Measurements from ENCODE around the gene PAPSS1.

DNA sequence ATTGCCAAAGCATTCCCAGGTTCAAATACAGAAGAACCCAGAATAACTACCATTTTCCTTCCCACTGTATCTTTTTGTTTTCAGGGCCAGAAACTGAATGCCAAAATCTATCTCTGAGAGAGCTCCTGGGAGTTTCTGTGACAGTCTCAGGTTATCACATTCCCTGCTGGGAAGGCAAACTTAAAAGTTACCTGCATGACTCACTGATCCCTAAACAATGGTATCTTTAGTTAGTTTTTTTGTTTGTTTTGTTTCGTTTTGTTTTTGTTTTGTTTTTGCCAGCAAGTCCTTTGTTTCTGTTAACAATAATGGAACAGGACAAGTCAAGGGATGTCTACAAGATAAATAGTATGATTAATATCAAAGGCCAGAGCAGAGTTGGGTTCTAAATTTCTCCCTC, 34.3 kb downstream of the PAPSS1 start:
- TF ChIP-seq, protein P1, sequence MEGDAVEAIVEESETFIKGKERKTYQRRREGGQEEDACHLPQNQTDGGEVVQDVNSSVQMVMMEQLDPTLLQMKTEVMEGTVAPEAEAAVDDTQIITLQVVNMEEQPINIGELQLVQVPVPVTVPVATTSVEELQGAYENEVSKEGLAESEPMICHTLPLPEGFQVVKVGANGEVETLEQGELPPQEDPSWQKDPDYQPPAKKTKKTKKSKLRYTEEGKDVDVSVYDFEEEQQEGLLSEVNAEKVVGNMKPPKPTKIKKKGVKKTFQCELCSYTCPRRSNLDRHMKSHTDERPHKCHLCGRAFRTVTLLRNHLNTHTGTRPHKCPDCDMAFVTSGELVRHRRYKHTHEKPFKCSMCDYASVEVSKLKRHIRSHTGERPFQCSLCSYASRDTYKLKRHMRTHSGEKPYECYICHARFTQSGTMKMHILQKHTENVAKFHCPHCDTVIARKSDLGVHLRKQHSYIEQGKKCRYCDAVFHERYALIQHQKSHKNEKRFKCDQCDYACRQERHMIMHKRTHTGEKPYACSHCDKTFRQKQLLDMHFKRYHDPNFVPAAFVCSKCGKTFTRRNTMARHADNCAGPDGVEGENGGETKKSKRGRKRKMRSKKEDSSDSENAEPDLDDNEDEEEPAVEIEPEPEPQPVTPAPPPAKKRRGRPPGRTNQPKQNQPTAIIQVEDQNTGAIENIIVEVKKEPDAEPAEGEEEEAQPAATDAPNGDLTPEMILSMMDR (IDR thresholded peaks at IDR 0.05; ENCODE audit: control extremely low read depth in 1 of 3, insufficient read depth in 1 of 3, low read depth in 1 of 3, low read length in 3 of 3): no peak
- TF ChIP-seq RNF2 (IDR thresholded peaks at IDR 0.05; ENCODE audit: borderline replicate concordance, low read depth, low read length, missing control alignments, poor library complexity, severe bottlenecking) (no peak), BRCA1 (IDR thresholded peaks at IDR 0.05; ENCODE audit: low read depth, low read length) (no peak), EZH2 (IDR thresholded peaks at IDR 0.05; ENCODE audit: low read depth, low read length, severe bottlenecking) (no peak), CEBPB (IDR thresholded peaks at IDR 0.05; ENCODE audit: low read depth, low read length) (no peak), SP1 (IDR thresholded peaks at IDR 0.05; ENCODE audit: low read depth, low read length) (no peak), RFX5 (IDR thresholded peaks at IDR 0.05; ENCODE audit: borderline replicate concordance, low read depth, low read length) (no peak), GTF2F1 (IDR thresholded peaks at IDR 0.05; ENCODE audit: borderline replicate concordance, low read depth, low read length) (no peak), POLR2A (IDR thresholded peaks at IDR 0.05; ENCODE audit: control extremely low read depth in 1 of 2, low read depth in 2 of 2, low read length in 2 of 2) (no peak), JUN (IDR thresholded peaks at IDR 0.05; ENCODE audit: low read depth, low read length) (no peak), CHD2 (IDR thresholded peaks at IDR 0.05; ENCODE audit: low read length) (no peak), ZNF274 (IDR thresholded peaks at IDR 0.05; ENCODE audit: borderline replicate concordance, extremely low read depth, low read length) (no peak), EP300 (IDR thresholded peaks at IDR 0.05; ENCODE audit: borderline replicate concordance in 1 of 2, low read depth in 2 of 2, low read length in 2 of 2) (no peak)
- TF ChIP-seq, protein P2, sequence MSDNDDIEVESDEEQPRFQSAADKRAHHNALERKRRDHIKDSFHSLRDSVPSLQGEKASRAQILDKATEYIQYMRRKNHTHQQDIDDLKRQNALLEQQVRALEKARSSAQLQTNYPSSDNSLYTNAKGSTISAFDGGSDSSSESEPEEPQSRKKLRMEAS (IDR thresholded peaks at IDR 0.05): no peak

Measured in H1 (cell line).